HEK293 (cell line): ENCODE results near the gene LECT2.

Experiments used
- CTCF ChIA-PET: fragments of 350-600 bp; formaldehyde crosslinking; extraction: SDS; loops from one replicate; lab custom pipeline; 2021; ENCODE audit warnings: antibody characterized with exemption; lab: Yijun Ruan, JAX
- POLR2A ChIA-PET: fragments of 300-600 bp; formaldehyde crosslinking; extraction: SDS; loops from one replicate; lab custom pipeline; 2020; ENCODE audit warnings: antibody characterized with exemption, inconsistent platforms; lab: Yijun Ruan, JAX
- H3K27ac ChIP-seq: fragments of 200-500 bp; sonication (Bioruptor generic); 2 replicates; pipeline ENCODE4 v1.5.1; 2014; ENCODE audit warnings: low read depth, low read length, control low read depth, inconsistent platforms; ENCODE audit errors: extremely low read depth
- H3K36me3 ChIP-seq, 2 experiments: fragments of 200-500 bp in 1 of 2; sonication (Bioruptor generic) in 1 of 2; 1 replicate in 1 of 2; 2 replicates in 1 of 2; pipeline ENCODE4 v1.5.1; 2014 to 2017; ENCODE audit warnings: inconsistent platforms in 2 of 2, low read length in 2 of 2; ENCODE audit not compliant: control insufficient read depth in 2 of 2, insufficient read depth in 1 of 2
- H3K4me1 ChIP-seq: fragments of 200-500 bp; sonication (Bioruptor generic); 2 replicates; pipeline ENCODE4 v1.5.1; 2014; ENCODE audit warnings: mild to moderate bottlenecking, low read length, inconsistent platforms; ENCODE audit not compliant: control insufficient read depth, insufficient read depth
- H3K4me3 ChIP-seq: 2 replicates; pipeline ENCODE4 v1.5.1; 2011; ENCODE audit warnings: low read depth, mild to moderate bottlenecking, control low read depth, low read length, moderate library complexity
- H3K9me3 ChIP-seq: fragments of 200-500 bp; sonication (Bioruptor generic); 2 replicates; pipeline ENCODE4 v1.5.1; 2014; ENCODE audit warnings: low read depth, low read length, inconsistent platforms; ENCODE audit not compliant: control insufficient read depth, insufficient read depth
- ATF2 ChIP-seq: fragments of 450-650 bp; formaldehyde crosslinking; IDR thresholded peaks from 2 replicates; pipeline ENCODE4 v1.5.1; 2016; ENCODE audit warnings: missing biosample characterization, missing genetic modification characterization, low read depth
- IKZF3 ChIP-seq: fragments of 450-650 bp; IDR thresholded peaks from 2 replicates; pipeline ENCODE4 v1.5.0; 2018; ENCODE audit warnings: missing biosample characterization, mild to moderate bottlenecking, missing genetic modification characterization, moderate library complexity
- KLF9 ChIP-seq: fragments of 450-650 bp; formaldehyde crosslinking; IDR thresholded peaks from 2 replicates; pipeline ENCODE4 v1.5.1; 2016; ENCODE audit warnings: missing biosample characterization, missing genetic modification characterization, low read depth
- OVOL3 ChIP-seq: fragments of 450-650 bp; formaldehyde crosslinking; IDR thresholded peaks from 2 replicates; pipeline ENCODE4 v1.5.1; 2016; ENCODE audit warnings: missing biosample characterization, missing genetic modification characterization
- TCF7L2 ChIP-seq: IDR thresholded peaks from 2 replicates; pipeline ENCODE4 v1.6.1; 2011; ENCODE audit warnings: low read depth, mild to moderate bottlenecking, inconsistent platforms, low read length, moderate library complexity, borderline replicate concordance
- YY1 ChIP-seq: fragments of 450-650 bp; formaldehyde crosslinking; IDR thresholded peaks from 2 replicates; pipeline ENCODE4 v1.5.1; 2018; ENCODE audit warnings: missing biosample characterization, missing genetic modification characterization
- ZNF202 ChIP-seq: fragments of 450-650 bp; formaldehyde crosslinking; IDR thresholded peaks from 2 replicates; pipeline ENCODE4 v1.5.1; 2016; ENCODE audit warnings: missing biosample characterization, missing genetic modification characterization, borderline replicate concordance
- ZNF214 ChIP-seq: fragments of 450-650 bp; formaldehyde crosslinking; IDR thresholded peaks from 2 replicates; pipeline ENCODE4 v1.5.1; 2017; ENCODE audit warnings: missing biosample characterization, mild to moderate bottlenecking, missing genetic modification characterization, borderline replicate concordance
- ZNF223 ChIP-seq: fragments of 450-650 bp; formaldehyde crosslinking; IDR thresholded peaks from 2 replicates; pipeline ENCODE4 v1.5.1; 2016; ENCODE audit warnings: missing biosample characterization, missing genetic modification characterization
- ZNF394 ChIP-seq: fragments of 450-650 bp; formaldehyde crosslinking; IDR thresholded peaks from 2 replicates; pipeline ENCODE4 v1.5.1; 2016; ENCODE audit warnings: missing biosample characterization, missing genetic modification characterization, mild to moderate bottlenecking, moderate library complexity, borderline replicate concordance
- ZNF449 ChIP-seq: fragments of 450-650 bp; formaldehyde crosslinking; IDR thresholded peaks from 2 replicates; pipeline ENCODE4 v1.5.1; 2017; ENCODE audit warnings: missing biosample characterization, mild to moderate bottlenecking, missing genetic modification characterization, moderate library complexity
- ZNF645 ChIP-seq: fragments of 450-650 bp; formaldehyde crosslinking; IDR thresholded peaks from 2 replicates; pipeline ENCODE4; 2016; ENCODE audit warnings: missing biosample characterization, missing genetic modification characterization
- ZNF768 ChIP-seq: fragments of 450-650 bp; formaldehyde crosslinking; IDR thresholded peaks from 2 replicates; pipeline ENCODE4 v1.5.1; 2018; ENCODE audit warnings: missing biosample characterization, mild to moderate bottlenecking, missing genetic modification characterization
- ZNF776 ChIP-seq: fragments of 450-650 bp; formaldehyde crosslinking; IDR thresholded peaks from 2 replicates; pipeline ENCODE4 v1.5.0; 2017; ENCODE audit warnings: missing biosample characterization, missing genetic modification characterization, borderline replicate concordance
- ZNF791 ChIP-seq: fragments of 450-650 bp; formaldehyde crosslinking; IDR thresholded peaks from 2 replicates; pipeline ENCODE4 v1.5.1; 2016; ENCODE audit warnings: missing biosample characterization, missing genetic modification characterization
- ZSCAN18 ChIP-seq: fragments of 450-650 bp; formaldehyde crosslinking; IDR thresholded peaks from 2 replicates; pipeline ENCODE4 v1.5.1; 2016; ENCODE audit warnings: missing biosample characterization, missing genetic modification characterization

The LECT2 gene

GRCh38 chr5:135986891-135987401 lies 32.2 kb upstream of the LECT2 start (continued):
- TF ChIP-seq ZSCAN18 (tag by site-specific recombination) = no peak
- no peak for TF ChIP-seq ZNF449 (tag by site-specific recombination)
- TF ChIP-seq ZNF214 (tag by site-specific recombination) = no peak
- TF ChIP-seq ZNF791 (tag by site-specific recombination) = no peak
- TF ChIP-seq ZNF202 (tag by site-specific recombination) = no peak
- TF ChIP-seq, all 188 proteins: peak for 0

- no peaks in the 10 kb centered on the region; the same call in 1 of the 2 replicates for H3K4me1 ChIP-seq
- TF ChIP-seq YY1 (tag by site-specific recombination) = no peak
- no peak for TF ChIP-seq ZNF768 (tag by site-specific recombination)
- TF ChIP-seq ZNF645 (tag by site-specific recombination) = no peak
- TF ChIP-seq ZNF776 (tag by site-specific recombination) = no peak
- TF ChIP-seq ZNF223 = no peak
- no peak for TF ChIP-seq ATF2
- TF ChIP-seq TCF7L2 = no peak
- TF ChIP-seq, all 188 proteins: peak for 0
- Histone ChIP-seq H3K4me3 (no peak overlapping the region), H3K36me3 (no peaks in the 10 kb centered on the region), H3K9me3 (no peaks in the 10 kb centered on the region), H3K27ac (no peak overlapping the region)
- ChIA-PET CTCF (interaction anchor here (0.6 to 3.6 kb wide), 4 partner anchors 9 to 1765 kb away, joined by 3 to 22 read pairs (median 3); no protein-coding TSS in a partner anchor), POLR2A (no interaction called here)
Observed at GRCh38 chr5:135986401-135986800, 31.6 kb upstream of the LECT2 start.

GRCh38 chr5:135985951-135986350 lies 31.2 kb upstream of the LECT2 start:
- Histone ChIP-seq H3K4me3 (no peak overlapping the region), H3K9me3 (no peaks in the 10 kb centered on the region), H3K27ac (no peak overlapping the region), H3K4me1 (no peaks in the 10 kb centered on the region; the same call in 1 of the 2 replicates), H3K36me3 (no peaks in the 10 kb centered on the region)
- ChIA-PET POLR2A (no interaction called here), CTCF (no interaction called here)
- TF ChIP-seq KLF9 (tag by site-specific recombination) = no peak
- no peak for TF ChIP-seq IKZF3 (tag by site-specific recombination)
- TF ChIP-seq OVOL3 (tag by site-specific recombination) = no peak
- no peak for TF ChIP-seq ZNF394 (tag by site-specific recombination)
